ENCODE results near the gene SYTL3.
A peak's percentile ranks its signal among the peaks of the same experiment; 100 is the strongest.

- no peak for TF ChIP-seq POLR2AphosphoS5 (IDR thresholded peaks at IDR 0.05; ENCODE audit: low read depth, low read length)
- TF ChIP-seq POLR2A (IDR thresholded peaks at IDR 0.05; ENCODE audit: low read depth, low read length) = peak; percentile 49
Observed at GRCh38 chr6:158803733-158804143, 153.9 kb downstream of the SYTL3 start.

All from GM12892 (cell line).